NCI-H1092 (cell line): ENCODE measurements around the gene PTPRB.

Experiments used
- DNase-seq: peaks from one replicate; lab custom pipeline; 2025; lab: John Stamatoyannopoulos, UW

PTPRB gene

GRCh38 chr12:70592664-70593063 is 44.6 kb downstream of the PTPRB start:
- no peak for DNase-seq

GRCh38 chr12:70590549-70591226 is 46.5 kb downstream of the PTPRB start:
- DNase-seq = no peak

GRCh38 chr12:70590051-70590450 is 47.2 kb downstream of the PTPRB start:
- peak; percentile 11 for DNase-seq

GRCh38 chr12:70584332-70584731 is 52.9 kb downstream of the PTPRB start:
- no peak for DNase-seq

- DNase-seq = no peak
Observed at GRCh38 chr12:70583251-70583650, 54.0 kb downstream of the PTPRB start.

- no peak for DNase-seq
Observed at GRCh38 chr12:70581208-70581607, 56.0 kb downstream of the PTPRB start.

- DNase-seq = no peak
Observed at GRCh38 chr12:70577283-70577634, 60.0 kb downstream of the PTPRB start.

- DNase-seq = peak; percentile 60
Observed at GRCh38 chr12:70576341-70577282, 60.6 kb downstream of the PTPRB start.

GRCh38 chr12:70571705-70572268 is 65.4 kb downstream of the PTPRB start:
- DNase-seq = no peak

GRCh38 chr12:70571029-70571428 is 66.2 kb downstream of the PTPRB start:
- no peak for DNase-seq

GRCh38 chr12:70561550-70561949 is 75.7 kb downstream of the PTPRB start:
- DNase-seq = no peak

GRCh38 chr12:70560671-70561070 is 76.6 kb downstream of the PTPRB start:
- no peak for DNase-seq

- DNase-seq = no peak
Observed at GRCh38 chr12:70559390-70559789, 77.8 kb downstream of the PTPRB start.

GRCh38 chr12:70557583-70558191 is 79.5 kb downstream of the PTPRB start:
- no peak for DNase-seq

- DNase-seq = no peak
Observed at GRCh38 chr12:70556179-70556869, 80.9 kb downstream of the PTPRB start.

- no peak for DNase-seq
Observed at GRCh38 chr12:70555081-70555480, 82.1 kb downstream of the PTPRB start.

GRCh38 chr12:70553391-70553859 is 83.8 kb downstream of the PTPRB start:
- peak; percentile 2 for DNase-seq

- no peak for DNase-seq
Observed at GRCh38 chr12:70551731-70552130, 85.5 kb downstream of the PTPRB start.

- DNase-seq = no peak
Observed at GRCh38 chr12:70550180-70550577, 87.0 kb downstream of the PTPRB start.

GRCh38 chr12:70549340-70550179 is 87.7 kb downstream of the PTPRB start:
- no peak for DNase-seq

- no peak for DNase-seq
Observed at GRCh38 chr12:70543444-70543843, 93.8 kb downstream of the PTPRB start.
